Astrocyte of the spinal cord (primary cell): ENCODE results near the gene TRIM71.
"Not testable (repeated sequence)": the region's sequence is repeated elsewhere in the genome, so short reads cannot be mapped to it uniquely, and the experiment has no call there.

Experiments
- DNase-seq: peaks from one replicate; pipeline ENCODE4 v3.0.0; 2011; ENCODE audit warnings: low read depth, low spot score
- H3K4me3 ChIP-seq: 2 replicates; pipeline ENCODE4 v1.5.1; 2011; ENCODE audit warnings: low read depth, mild to moderate bottlenecking, low read length, moderate library complexity
- CTCF ChIP-seq: IDR thresholded peaks from 2 replicates; pipeline ENCODE4 v1.5.1; 2012; ENCODE audit warnings: low read depth, mild to moderate bottlenecking, low read length, inconsistent platforms
- in situ Hi-C: cut with HindIII; loops from 2 replicates; pipeline ENCODE4 v1.10.0; 2017; ENCODE audit warnings: low sequenced_read_pairs

TRIM71 gene

GRCh38 chr3:32842987-32843386, 25.2 kb downstream of the TRIM71 start:
- in situ Hi-C loops: no loop called here
- DNase-seq: no peak
- H3K4me3 ChIP-seq: no peak overlapping the region
- TF ChIP-seq CTCF: no peak

DNA sequence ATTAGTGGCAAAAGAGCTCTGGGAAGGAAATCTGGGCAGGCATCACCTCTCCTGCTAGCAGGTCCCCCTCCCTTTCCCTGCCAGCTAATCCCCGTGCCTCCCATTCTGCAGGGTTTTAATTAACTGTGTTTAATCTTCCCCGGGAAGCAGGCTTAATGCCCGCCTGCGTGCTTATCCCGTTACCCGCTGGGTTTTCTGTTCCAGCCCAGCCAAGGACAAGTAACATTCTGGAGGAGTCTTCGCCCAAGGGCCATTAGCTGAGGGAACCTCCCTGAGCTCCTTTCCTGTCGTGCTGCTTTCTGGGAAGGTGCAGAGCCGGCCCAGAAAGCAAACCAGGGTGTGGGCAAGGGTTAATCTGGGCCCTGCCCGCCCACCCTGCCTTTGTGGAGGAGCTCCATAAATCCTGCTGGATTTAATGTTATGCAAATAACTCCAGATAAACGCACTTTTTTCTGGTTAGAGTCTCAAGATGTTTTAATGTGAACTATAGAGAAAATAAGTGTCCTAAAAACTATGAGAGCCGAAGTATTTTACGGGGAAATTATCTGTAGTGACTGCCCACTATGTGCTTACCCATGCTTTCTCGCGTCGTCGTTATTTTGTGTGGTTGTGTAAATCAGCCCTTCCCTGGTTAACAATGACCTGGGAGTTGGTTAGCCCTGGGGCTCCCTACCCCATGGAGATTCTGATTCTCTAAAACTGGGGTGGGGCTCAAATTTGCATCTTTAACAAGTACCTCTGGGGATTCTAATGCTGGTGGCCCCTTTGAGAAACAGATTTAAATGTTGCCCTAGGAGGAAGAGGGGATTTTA, 25.9 kb downstream of the TRIM71 start:
- no peak overlapping the region for H3K4me3 ChIP-seq
- DNase-seq: no peak
- in situ Hi-C loops: no loop called here
- no peak for TF ChIP-seq CTCF

DNA sequence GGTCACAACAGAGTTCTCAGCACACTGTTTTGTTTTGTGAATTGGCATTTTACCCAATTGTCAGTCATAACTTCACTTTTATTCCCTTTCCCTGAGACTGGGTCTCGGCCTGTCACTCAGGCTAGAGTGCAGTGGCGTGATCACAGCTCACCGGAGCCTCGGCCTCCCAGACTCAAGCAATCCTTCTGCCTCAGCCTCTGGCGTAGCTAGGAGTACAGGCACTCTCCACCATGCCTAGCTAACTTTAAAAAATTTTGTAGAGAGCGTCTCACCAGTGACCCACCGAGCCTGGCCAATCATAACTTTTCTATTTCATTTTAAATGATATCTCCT, 26.5 kb downstream of the TRIM71 start:
- in situ Hi-C loops: no loop called here
- TF ChIP-seq CTCF: no peak
- no peak for DNase-seq

GRCh38 chr3:32844914-32845313, 27.1 kb downstream of the TRIM71 start:
- DNase-seq: no peak
- no peak for TF ChIP-seq CTCF
- H3K4me3 ChIP-seq: no peak overlapping the region
- in situ Hi-C loops: no loop called here

More for the DNA sequence above, 26.5 kb downstream of the TRIM71 start:
- no peak overlapping the region for H3K4me3 ChIP-seq

GRCh38 chr3:32845546-32845945, 27.7 kb downstream of the TRIM71 start:
- H3K4me3 ChIP-seq, DNase-seq, in situ Hi-C loops: not testable (repeated sequence)

DNA sequence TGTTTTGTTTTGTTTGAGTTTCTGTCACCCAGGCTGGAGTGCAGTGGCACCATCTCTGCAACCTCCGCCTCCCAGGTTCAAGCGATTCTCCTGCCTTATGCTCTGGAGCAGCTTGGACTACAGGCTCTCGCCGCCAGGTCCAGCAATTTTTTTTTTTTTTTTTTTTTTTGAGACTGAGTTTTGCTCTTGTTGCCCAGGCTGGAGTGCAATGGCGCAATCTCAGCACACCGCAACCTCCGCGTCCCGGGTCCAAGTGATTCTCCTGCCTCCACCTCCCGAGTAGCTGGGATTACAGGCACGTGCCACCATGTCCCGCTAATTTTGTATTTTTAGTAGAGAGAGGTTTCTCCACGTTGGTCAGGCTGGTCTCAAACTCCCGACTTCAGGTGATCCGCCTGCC, 29.2 kb downstream of the TRIM71 start:
- H3K4me3 ChIP-seq, in situ Hi-C loops, DNase-seq: not testable (repeated sequence)

DNA sequence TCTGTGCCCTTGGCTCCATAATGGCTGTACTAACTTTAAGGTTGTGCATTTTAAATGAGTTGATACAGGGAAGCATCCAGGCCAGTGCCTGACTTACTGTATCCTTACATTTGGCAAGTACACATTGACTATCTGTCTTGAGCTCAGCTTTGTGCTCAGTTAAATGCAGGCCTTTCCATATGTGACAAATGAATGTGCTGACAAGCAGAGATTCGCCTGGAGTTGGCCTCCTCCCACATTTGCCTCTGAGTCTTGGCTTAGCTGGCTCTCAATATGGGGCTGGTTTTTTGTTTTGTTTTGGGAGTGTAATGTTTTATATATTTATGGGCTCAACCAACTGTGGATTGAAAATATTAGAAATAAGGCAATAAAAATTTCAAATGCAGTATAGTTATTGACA, 29.7 kb downstream of the TRIM71 start:
- no peak overlapping the region for H3K4me3 ChIP-seq
- TF ChIP-seq CTCF: no peak
- no peak for DNase-seq
- in situ Hi-C loops: no loop called here

DNA sequence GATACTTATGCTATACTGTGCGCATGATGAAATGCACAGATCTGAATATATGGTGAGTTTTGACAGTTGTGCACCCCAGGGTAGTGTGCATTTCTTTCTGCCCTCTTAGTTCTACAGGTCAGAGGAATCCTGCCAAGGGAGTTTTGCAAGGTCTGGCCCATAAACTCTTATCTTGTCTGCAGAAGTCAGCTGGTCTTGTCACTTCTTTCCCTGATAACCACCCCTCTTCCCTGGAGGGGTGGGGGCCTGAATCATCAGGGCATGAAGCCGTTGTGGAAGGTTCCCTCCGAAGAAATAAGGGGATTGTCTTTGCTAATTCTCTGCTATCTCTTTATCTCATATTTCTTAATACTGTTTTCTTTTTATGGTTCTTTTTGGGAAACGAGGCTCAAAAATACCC, 30.4 kb downstream of the TRIM71 start:
- in situ Hi-C loops: no loop called here
- TF ChIP-seq CTCF: no peak
- no peak overlapping the region for H3K4me3 ChIP-seq
- DNase-seq: no peak
